Aorta (tissue), 5 donors: ENCODE measurements around the gene BMF. TPM values are rescaled to one million over a fixed set of nuclear protein-coding genes. Genes with fewer than 3 reads are reported as not detected.
A peak's percentile ranks its signal among the peaks of the same experiment; 100 is the strongest.

ENCODE experiments used
- ATAC-seq: fragments of 200-7000 bp; cut with Tn5 transposase; one replicate; pipeline ENCODE4 v1.9.1; 2022; ENCODE audit warnings: moderate library complexity; ENCODE audit not compliant: low FRiP score
- DNase-seq, 2 donors: peaks; one replicate each; pipeline ENCODE4 v3.0.0-alpha.2; 2020
- H3K27ac ChIP-seq, 2 donors: one replicate each; pipeline ENCODE4 v1.5.1; 2013; ENCODE audit warnings: low read length in 2 of 2, mild to moderate bottlenecking in 2 of 2, moderate library complexity in 2 of 2, control low read depth in 1 of 2, inconsistent platforms in 1 of 2, low read depth in 1 of 2
- H3K27me3 ChIP-seq, 2 donors: one replicate each; pipeline ENCODE4 v1.6.1; 2013; ENCODE audit warnings: control low read depth in 1 of 2, low read length in 1 of 2, mild to moderate bottlenecking in 1 of 2, moderate library complexity in 1 of 2; ENCODE audit not compliant: insufficient read depth in 2 of 2, control insufficient read depth in 1 of 2
- H3K36me3 ChIP-seq, 2 donors: one replicate each; pipeline ENCODE4 v1.6.1; 2013; ENCODE audit warnings: control low read depth in 1 of 2, low read length in 1 of 2, mild to moderate bottlenecking in 1 of 2; ENCODE audit not compliant: insufficient read depth in 2 of 2, control insufficient read depth in 1 of 2
- H3K4me1 ChIP-seq, 2 donors: one replicate each; pipeline ENCODE4 v1.6.1; 2013; ENCODE audit warnings: low read length in 2 of 2, control low read depth in 1 of 2, mild to moderate bottlenecking in 1 of 2, moderate library complexity in 1 of 2; ENCODE audit not compliant: insufficient read depth in 2 of 2, control insufficient read depth in 1 of 2
- H3K4me3 ChIP-seq, 2 donors: one replicate each; pipeline ENCODE4 v1.5.1; 2013; ENCODE audit warnings: low read length in 2 of 2, control low read depth in 1 of 2, mild to moderate bottlenecking in 1 of 2
- H3K9me3 ChIP-seq: one replicate; pipeline ENCODE4 v1.6.1; 2013; ENCODE audit warnings: mild to moderate bottlenecking, low read length; ENCODE audit not compliant: control insufficient read depth
- WGBS, 2 donors: extraction: QIAGEN DNeasy Blood & Tissue Kit; methylation state at CpG; one replicate each; pipeline ENCODE4 v1.1.7; 2013; 5-methylcytosine and 5-hydroxymethylcytosine counted together
- intact Hi-C, 2 donors: fragments of 100-400 bp; cut with DNase I; formaldehyde crosslinking; loops; one replicate each; pipeline versions ENCODE4 v1.14.2 to v1.15.0; 2022
- polyA plus RNA-seq, 2 donors: library from polyadenylated mRNA; stranded (reverse); fragments of 200-250 nt; gene quantifications; one replicate each; pipeline ENCODE4 v1.2.3, GENCODE V29; 2013
- total RNA-seq, 2 donors: library from RNA; stranded (reverse); fragmentation: NEBNext Ultra II Directional; extraction: Animal tissue kit (Norgen Biotek cat#: 25700); gene quantifications; one replicate each; pipeline ENCODE4 v1.2.1, GENCODE V29; 2021
- donor health status: healthy with polysubstance abuse.
- donor health status: Bipolar disorder and iron deficiency.
- donor health status: DM: no; HTN: no; CAD: no.
- donor health status: DM: no; HTN: no; CAD: no.
- donor health status: DM: yes; HTN: yes; CAD: no.

The BMF gene
- total and polyA plus RNA-seq, 4 donors, result 4.3 to 17.3 (median 5.8) TPM

- DNase-seq (no peak), ATAC-seq (no peak)
- intact Hi-C loops, result no loop called here
- Histone ChIP-seq H3K9me3 (no peaks in the 10 kb centered on the region), H3K27ac (no peak overlapping the region), H3K36me3 (no peaks in the 10 kb centered on the region), H3K27me3 (no peaks in the 10 kb centered on the region), H3K4me3 (no peak overlapping the region), H3K4me1 (peaks cover 0 to 12% of the 10 kb centered on the region in 2 donors)
- WGBS, 2 donors, result 66 to 75% methylated on average over 14 of the region's 14 CpGs
Measured at GRCh38 chr15:40087068-40087810, 21.4 kb downstream of the BMF start.

GRCh38 chr15:40085266-40085665 is 23.4 kb downstream of the BMF start:
- ATAC-seq, result no peak
- intact Hi-C loops, result no loop called here
- peaks cover 0 to 12% of the 10 kb centered on the region in 2 donors for H3K4me1 ChIP-seq
- H3K27me3 ChIP-seq, result no peaks in the 10 kb centered on the region
- no peak overlapping the region for H3K27ac ChIP-seq
- WGBS, 2 donors, result 70 to 76% methylated on average over 10 of the region's 10 CpGs
- H3K36me3 ChIP-seq, result no peaks in the 10 kb centered on the region
- H3K9me3 ChIP-seq, result no peaks in the 10 kb centered on the region
- H3K4me3 ChIP-seq, result no peak overlapping the region
- DNase-seq, result no peak

- no peaks in the 10 kb centered on the region for H3K9me3 ChIP-seq
Measured at GRCh38 chr15:40084650-40085049, 24.0 kb downstream of the BMF start.

GRCh38 chr15:40082195-40082883 is 26.3 kb downstream of the BMF start:
- Histone ChIP-seq H3K36me3 (no peaks in the 10 kb centered on the region), H3K27ac (peak overlapping the region in 1 of 2 donors; percentile 36), H3K9me3 (no peaks in the 10 kb centered on the region), H3K4me1 (peaks cover 0 to 9% of the 10 kb centered on the region in 2 donors), H3K4me3 (no peak overlapping the region), H3K27me3 (no peaks in the 10 kb centered on the region)
- intact Hi-C loops, result no loop called here
- ATAC-seq, result peak; percentile 49
- DNase-seq, result no peak
- WGBS, 2 donors, result 42 to 47% methylated on average over 12 of the region's 12 CpGs

More at GRCh38 chr15:40084650-40085049, 24.0 kb downstream of the BMF start:
- Histone ChIP-seq H3K4me1 (peaks cover 0 to 12% of the 10 kb centered on the region in 2 donors), H3K27ac (no peak overlapping the region), H3K4me3 (no peak overlapping the region), H3K27me3 (no peaks in the 10 kb centered on the region), H3K36me3 (no peaks in the 10 kb centered on the region)
- ATAC-seq (no peak), DNase-seq (no peak)
- 96 to 98% methylated on average over 9 of the region's 9 CpGs for WGBS, 2 donors
- intact Hi-C loops, result no loop called here

GRCh38 chr15:40081691-40082194 is 26.9 kb downstream of the BMF start:
- 2 to 3% methylated on average over 12 of the region's 12 CpGs for WGBS, 2 donors
- H3K36me3 ChIP-seq, result no peaks in the 10 kb centered on the region
- peak in 1 of 2 donors; percentile 81 for DNase-seq
- H3K4me1 ChIP-seq, result peaks cover 0 to 4% of the 10 kb centered on the region in 2 donors
- H3K4me3 ChIP-seq, result no peak overlapping the region
- intact Hi-C loops, result no loop called here
- H3K27ac ChIP-seq, result peak overlapping the region in 1 of 2 donors; percentile 36
- no peaks in the 10 kb centered on the region for H3K9me3 ChIP-seq
- peak; percentile 90 for ATAC-seq
- H3K27me3 ChIP-seq, result no peaks in the 10 kb centered on the region

GRCh38 chr15:40080847-40081246 is 27.8 kb downstream of the BMF start:
- Histone ChIP-seq H3K27ac (no peak overlapping the region), H3K4me3 (no peak overlapping the region)
- ATAC-seq, result no peak

GRCh38 chr15:40080104-40080503 is 28.6 kb downstream of the BMF start:
- no peak overlapping the region for H3K4me3 ChIP-seq
- H3K9me3 ChIP-seq, result no peaks in the 10 kb centered on the region
- DNase-seq (no peak), ATAC-seq (no peak)
- no peaks in the 10 kb centered on the region for H3K36me3 ChIP-seq
- no peaks in the 10 kb centered on the region for H3K4me1 ChIP-seq
- WGBS, 2 donors, result 72 to 76% methylated on average over 1 of the region's 1 CpG
- intact Hi-C loops, result no loop called here
- no peaks in the 10 kb centered on the region for H3K27me3 ChIP-seq
- no peak overlapping the region for H3K27ac ChIP-seq

More at GRCh38 chr15:40080847-40081246, 27.8 kb downstream of the BMF start:
- Histone ChIP-seq H3K36me3 (no peaks in the 10 kb centered on the region), H3K27me3 (no peaks in the 10 kb centered on the region), H3K4me1 (no peaks in the 10 kb centered on the region), H3K9me3 (no peaks in the 10 kb centered on the region)
- 78 to 93% methylated on average over 5 of the region's 5 CpGs for WGBS, 2 donors
- intact Hi-C loops, result no loop called here
- no peak for DNase-seq

GRCh38 chr15:40079456-40079855 is 29.2 kb downstream of the BMF start:
- no peak for ATAC-seq
- no peaks in the 10 kb centered on the region for H3K27me3 ChIP-seq
- no peaks in the 10 kb centered on the region for H3K36me3 ChIP-seq
- H3K27ac ChIP-seq, result no peak overlapping the region
- no peak overlapping the region for H3K4me3 ChIP-seq
- 96 to 97% methylated on average over 6 of the region's 6 CpGs for WGBS, 2 donors
- DNase-seq, result no peak
- intact Hi-C loops, result no loop called here
- H3K4me1 ChIP-seq, result no peaks in the 10 kb centered on the region
- H3K9me3 ChIP-seq, result no peaks in the 10 kb centered on the region
